ENCODE measurements around the gene HELB. TPM values are rescaled to one million over a fixed set of nuclear protein-coding genes. Genes with fewer than 3 reads are reported as not detected.

HELB gene
- total RNA-seq = 3.3 TPM

DNA sequence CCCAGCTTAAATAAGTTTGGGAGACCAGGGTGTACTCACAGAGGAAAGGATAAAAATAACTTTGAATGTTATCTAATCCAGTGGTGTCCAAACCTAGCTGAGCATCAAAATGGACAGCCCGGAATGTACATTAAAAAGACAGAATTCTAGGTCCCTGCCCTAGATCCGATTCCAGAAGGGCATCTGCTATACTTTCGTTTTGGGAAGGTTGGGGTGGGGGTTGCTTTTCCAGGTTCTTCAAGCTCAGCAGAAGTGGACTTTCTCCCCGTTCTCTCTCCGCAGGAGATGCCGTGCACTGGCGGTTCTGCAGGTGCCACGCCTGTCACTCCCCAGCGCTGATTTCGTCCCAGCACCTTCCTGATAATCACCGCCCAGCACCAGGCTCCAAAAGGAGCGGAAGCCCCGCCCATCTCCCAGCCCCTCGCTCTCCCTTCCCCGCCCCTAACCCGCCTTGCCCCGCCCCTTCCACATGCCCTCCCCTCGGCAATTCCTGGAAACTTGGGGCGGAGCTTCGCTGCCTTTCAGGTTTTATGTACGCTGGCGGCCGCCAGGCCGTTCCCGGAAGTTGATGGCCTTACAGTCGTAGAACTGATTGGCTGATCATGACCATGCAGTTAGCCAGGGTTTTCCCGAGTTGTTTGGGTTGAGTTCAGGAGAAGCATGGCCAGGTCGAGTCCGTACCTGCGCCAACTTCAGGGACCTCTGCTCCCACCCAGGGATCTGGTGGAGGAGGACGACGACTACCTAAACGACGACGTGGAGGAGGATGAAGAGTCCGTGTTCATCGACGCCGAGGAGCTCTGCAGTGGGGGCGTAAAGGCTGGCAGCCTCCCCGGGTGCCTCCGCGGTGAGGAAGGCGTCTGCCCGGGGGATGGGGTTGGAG lies at the start of gene HELB:
TSS of gene HELB (plus strand) at position 550 of the 883 bp plus-strand sequence. CDS start at position 661, 111 bp downstream.
- peak; percentile 57 to 88 for DNase-seq (ENCODE audit: low spot score in 2 of 2)
- FAIRE-seq = no peak

GRCh38 chr12:66252771-66253170 lies 49.5 kb upstream of the HELB start:
- FAIRE-seq = no peak
- DNase-seq (ENCODE audit: low spot score in 2 of 2) = no peak

DNA sequence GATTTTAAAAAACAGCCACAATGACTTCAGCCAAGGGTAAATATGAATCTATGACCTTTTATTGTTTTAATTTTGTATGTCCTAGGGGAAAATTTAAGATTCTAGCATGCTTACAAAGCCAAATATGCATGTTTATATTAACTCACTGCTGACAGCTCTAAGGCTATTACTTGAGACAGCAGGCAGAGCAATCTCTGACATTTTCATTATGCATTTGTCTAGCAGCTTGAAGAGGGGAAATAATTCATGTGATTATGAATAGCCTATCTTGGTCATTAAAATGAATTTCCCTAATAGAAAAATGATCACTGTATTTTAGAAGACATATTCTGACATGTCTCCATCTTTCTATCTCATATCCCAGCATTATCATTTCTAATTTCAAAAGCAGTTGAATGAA lies 46.6 kb upstream of the HELB start:
- DNase-seq (ENCODE audit: low spot score in 2 of 2) = no peak
- no peak for FAIRE-seq

- DNase-seq (ENCODE audit: low spot score in 2 of 2) = no peak
- no peak for FAIRE-seq
Measured at GRCh38 chr12:66258011-66258410, 44.3 kb upstream of the HELB start.

- no peak for FAIRE-seq
Measured at GRCh38 chr12:66262737-66263136, 39.6 kb upstream of the HELB start.

DNA sequence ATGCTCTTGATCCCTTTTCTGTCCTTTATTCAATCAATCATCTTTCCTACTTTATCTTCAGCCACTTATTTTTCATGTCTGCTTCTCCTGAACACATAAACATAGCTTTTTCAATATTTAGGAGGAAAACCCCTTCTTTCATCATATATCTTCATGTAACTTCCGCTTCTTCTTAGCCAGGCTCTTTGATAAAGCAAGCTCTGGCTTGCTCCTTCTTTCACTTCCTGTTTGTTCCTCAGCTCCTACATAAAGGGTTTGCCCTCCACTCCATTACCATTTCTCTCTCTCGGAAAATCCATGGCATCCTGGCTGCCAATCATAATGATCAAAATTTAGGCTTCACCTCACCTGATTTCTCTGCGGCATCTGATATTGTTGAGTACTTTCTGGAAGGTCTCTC lies 33.7 kb upstream of the HELB start:
- DNase-seq (ENCODE audit: low spot score in 2 of 2) (no peak), FAIRE-seq (no peak)

More at GRCh38 chr12:66262737-66263136, 39.6 kb upstream of the HELB start:
- DNase-seq (ENCODE audit: low spot score in 2 of 2) = no peak

DNA sequence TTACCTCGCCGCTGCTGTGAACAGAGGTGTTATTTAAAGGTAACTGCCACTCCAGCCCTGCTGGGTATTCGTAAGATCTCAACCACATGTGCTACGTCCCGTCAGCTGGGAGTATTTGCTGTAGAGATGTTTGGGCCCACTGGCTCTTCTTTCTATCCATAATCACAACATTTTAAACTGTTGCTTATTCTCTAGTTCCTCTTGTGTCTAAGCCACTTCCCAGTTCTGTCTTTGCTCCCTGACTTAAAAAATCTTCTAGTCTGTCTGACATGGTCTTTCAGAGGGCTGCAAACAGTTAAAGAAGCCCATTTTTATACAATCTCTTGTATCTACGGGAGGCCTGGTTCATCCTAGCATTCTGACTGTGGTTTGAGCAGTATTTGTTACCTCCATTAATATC lies 33.2 kb upstream of the HELB start:
- FAIRE-seq = no peak
- no peak for DNase-seq (ENCODE audit: low spot score in 2 of 2)

GRCh38 chr12:66269757-66270383 lies 32.4 kb upstream of the HELB start:
- DNase-seq (ENCODE audit: low spot score in 2 of 2) = peak; percentile 4 to 40
- peak; percentile 70 for FAIRE-seq

DNA sequence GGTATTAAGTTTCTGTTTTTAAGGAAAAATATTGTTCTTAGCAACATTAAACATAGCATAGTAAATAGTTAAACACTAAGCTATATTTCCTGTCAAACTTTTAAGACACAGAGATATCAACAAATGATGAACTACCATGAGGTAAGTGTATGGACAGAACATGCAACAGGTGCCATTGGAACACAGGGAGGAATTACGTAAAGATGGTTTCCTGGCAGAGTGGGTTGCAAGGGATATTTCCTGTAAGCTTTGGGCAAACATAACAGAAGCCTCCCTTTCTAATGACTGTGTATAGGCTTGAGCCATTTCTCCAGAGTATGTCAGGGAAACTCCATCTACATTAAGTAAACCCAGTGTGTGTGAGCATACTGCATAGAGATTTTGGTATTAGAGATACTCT lies 31.7 kb upstream of the HELB start:
- DNase-seq (ENCODE audit: low spot score in 2 of 2) (no peak), FAIRE-seq (no peak)

DNA sequence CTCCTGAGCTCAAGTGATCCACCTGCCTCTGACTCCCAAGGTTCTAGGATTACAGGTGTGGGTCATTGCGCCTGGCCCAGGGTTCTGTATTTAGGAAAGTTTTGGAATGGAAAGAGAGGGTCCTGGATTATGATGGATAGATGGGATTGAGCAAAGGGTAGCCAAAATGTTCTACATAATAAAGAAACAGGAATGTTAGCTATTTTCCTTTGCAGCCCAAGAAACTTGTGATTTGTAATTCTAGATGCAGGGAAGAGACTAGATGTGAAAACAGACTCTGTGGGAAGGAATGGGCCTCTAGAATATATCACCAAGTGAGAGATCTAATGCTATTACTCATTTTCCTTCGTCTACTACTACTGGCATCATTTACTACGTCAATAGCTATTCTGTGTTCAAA lies 29.6 kb upstream of the HELB start:
- DNase-seq (ENCODE audit: low spot score in 2 of 2) = no peak
- FAIRE-seq = no peak

GRCh38 chr12:66273147-66273546 lies 29.1 kb upstream of the HELB start:
- FAIRE-seq (no peak), DNase-seq (ENCODE audit: low spot score in 2 of 2) (no peak)

DNA sequence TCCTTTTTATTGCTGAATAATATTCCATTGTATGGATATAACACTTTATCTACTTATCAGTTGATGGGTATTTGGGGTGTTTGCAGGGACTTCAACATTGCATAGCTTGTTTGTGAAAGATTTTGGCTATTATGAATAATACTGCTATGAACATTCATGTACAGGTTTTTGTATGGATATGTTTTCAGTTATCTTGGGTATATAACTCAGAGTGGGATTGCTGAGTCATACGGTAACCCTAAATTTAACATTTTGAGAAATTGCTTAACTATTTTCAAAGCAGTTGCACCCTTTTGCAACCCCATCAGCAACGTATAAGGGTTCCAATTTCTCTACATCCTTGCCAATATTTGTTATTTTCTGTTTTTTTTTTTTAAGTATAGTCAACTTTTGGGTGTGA lies 27.3 kb upstream of the HELB start:
- FAIRE-seq (no peak), DNase-seq (ENCODE audit: low spot score in 2 of 2) (no peak)

GRCh38 chr12:66279123-66279712 lies 23.1 kb upstream of the HELB start:
- FAIRE-seq (no peak), DNase-seq (ENCODE audit: low spot score in 2 of 2) (peak in 1 of 2 donors; percentile 10)

GRCh38 chr12:66280561-66280960 lies 21.7 kb upstream of the HELB start:
- no peak for DNase-seq (ENCODE audit: low spot score in 2 of 2)
- no peak for FAIRE-seq

DNA sequence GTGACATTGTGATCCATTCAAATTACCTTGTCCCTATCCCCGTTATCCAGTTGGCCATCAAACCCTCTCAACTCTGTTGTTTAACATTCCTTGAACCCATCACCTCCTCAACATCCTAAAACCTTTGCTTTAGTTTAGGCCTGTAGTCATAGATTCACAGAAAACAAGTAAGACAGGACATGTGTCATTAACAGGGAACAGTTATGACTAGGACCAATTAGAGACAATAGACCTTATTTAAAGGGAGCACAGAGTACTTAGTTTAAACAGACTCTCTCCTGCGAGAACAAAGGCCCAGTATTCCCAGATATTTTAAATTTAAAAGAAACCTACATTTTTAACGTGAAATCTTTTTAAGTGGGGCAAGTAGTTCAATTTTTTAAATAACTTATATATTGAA lies 20.0 kb upstream of the HELB start:
- no peak for FAIRE-seq

GRCh38 chr12:66287275-66287674 lies 15.0 kb upstream of the HELB start:
- no peak for DNase-seq (ENCODE audit: low spot score in 2 of 2)
- FAIRE-seq = no peak

More for the DNA sequence above, 20.0 kb upstream of the HELB start:
- no peak for DNase-seq (ENCODE audit: low spot score in 2 of 2)

GRCh38 chr12:66288121-66288520 lies 14.2 kb upstream of the HELB start:
- FAIRE-seq = no peak

GRCh38 chr12:66289485-66289884 lies 12.8 kb upstream of the HELB start:
- no peak for FAIRE-seq

More at GRCh38 chr12:66288121-66288520, 14.2 kb upstream of the HELB start:
- DNase-seq (ENCODE audit: low spot score in 2 of 2) = no peak

GRCh38 chr12:66290716-66291200 lies 11.5 kb upstream of the HELB start:
- FAIRE-seq = no peak
- DNase-seq (ENCODE audit: low spot score in 2 of 2) = no peak

More at GRCh38 chr12:66289485-66289884, 12.8 kb upstream of the HELB start:
- DNase-seq (ENCODE audit: low spot score in 2 of 2) = no peak

DNA sequence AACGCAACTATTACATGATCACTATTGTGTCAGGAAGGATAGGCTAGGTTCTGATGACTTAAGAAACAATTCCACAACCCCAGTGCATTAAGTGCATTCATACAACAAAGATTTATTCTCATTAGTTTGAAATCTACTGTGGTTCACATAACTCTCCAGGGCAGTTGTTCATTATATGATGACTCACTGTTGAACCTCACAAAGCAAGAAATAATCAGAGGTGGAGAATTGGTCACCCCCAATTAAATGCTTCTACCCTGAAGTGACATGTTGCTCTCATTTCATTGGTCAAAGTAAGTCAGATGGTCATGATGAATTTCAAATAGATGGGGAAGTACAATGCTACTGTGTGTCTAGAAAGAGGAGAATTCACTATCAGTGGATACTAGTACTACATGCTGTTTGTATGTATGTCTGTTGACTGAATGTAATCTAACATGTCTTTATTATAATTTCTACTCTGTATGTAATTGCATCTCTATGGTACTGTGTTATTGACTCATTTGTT lies 6.1 kb upstream of the HELB start:
- no peak for FAIRE-seq

DNA sequence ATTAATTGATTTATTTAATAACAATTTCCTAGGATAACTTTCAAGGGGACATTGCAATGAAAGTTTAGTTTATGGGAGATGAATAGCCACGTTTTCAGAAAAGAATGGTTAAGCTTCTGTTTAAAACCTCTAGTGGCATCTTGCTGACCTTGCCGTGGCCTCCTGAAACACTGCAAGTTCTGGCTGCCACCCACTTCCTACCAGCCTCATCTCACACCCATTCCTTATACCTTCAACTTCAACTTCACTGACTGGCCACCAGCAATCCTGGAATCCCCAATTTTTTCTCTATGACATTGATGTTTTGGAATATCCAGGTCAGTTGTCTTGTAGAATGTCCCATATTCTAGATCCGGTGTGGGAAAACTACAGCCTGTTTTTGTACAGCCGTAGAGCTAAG lies 5.2 kb upstream of the HELB start:
- FAIRE-seq (no peak), DNase-seq (ENCODE audit: low spot score in 2 of 2) (no peak)

More for the DNA sequence above, 6.1 kb upstream of the HELB start:
- DNase-seq (ENCODE audit: low spot score in 2 of 2) = no peak
